Mesodermal cell (in vitro differentiated cells): Measurements from ENCODE around the gene CMIP.

Experiments
- H3K27ac ChIP-seq: 2 replicates; pipeline ENCODE4 v1.7.0; 2013; ENCODE audit warnings: mild to moderate bottlenecking, low read depth, low read length, moderate library complexity; ENCODE audit not compliant: severe bottlenecking
- H3K36me3 ChIP-seq: 2 replicates; pipeline ENCODE4 v1.7.1; 2013; ENCODE audit warnings: mild to moderate bottlenecking, low read length, moderate library complexity; ENCODE audit not compliant: control insufficient read depth, insufficient read depth
- H3K4me1 ChIP-seq: one replicate; pipeline ENCODE4 v1.7.1; 2013; ENCODE audit warnings: mild to moderate bottlenecking, low read length; ENCODE audit not compliant: insufficient read depth, control insufficient read depth, poor library complexity, severe bottlenecking
- H3K4me3 ChIP-seq: 2 replicates; pipeline ENCODE4 v1.7.0; 2013; ENCODE audit warnings: low read length, control low read depth, mild to moderate bottlenecking; ENCODE audit not compliant: insufficient read depth, poor library complexity, severe bottlenecking; ENCODE audit errors: extremely low read depth
- H3K9me3 ChIP-seq: 2 replicates; pipeline ENCODE4 v1.7.1; 2013; ENCODE audit warnings: mild to moderate bottlenecking, low read length, moderate library complexity; ENCODE audit not compliant: control insufficient read depth
- WGBS, 2 experiments: methylation state at CpG; one replicate each; pipeline ENCODE4 v1.1.5; 2013; ENCODE audit warnings: missing lambda C conversion rate in 2 of 2; ENCODE audit not compliant: insufficient coverage in 2 of 2; 5-methylcytosine and 5-hydroxymethylcytosine counted together

CMIP gene

DNA sequence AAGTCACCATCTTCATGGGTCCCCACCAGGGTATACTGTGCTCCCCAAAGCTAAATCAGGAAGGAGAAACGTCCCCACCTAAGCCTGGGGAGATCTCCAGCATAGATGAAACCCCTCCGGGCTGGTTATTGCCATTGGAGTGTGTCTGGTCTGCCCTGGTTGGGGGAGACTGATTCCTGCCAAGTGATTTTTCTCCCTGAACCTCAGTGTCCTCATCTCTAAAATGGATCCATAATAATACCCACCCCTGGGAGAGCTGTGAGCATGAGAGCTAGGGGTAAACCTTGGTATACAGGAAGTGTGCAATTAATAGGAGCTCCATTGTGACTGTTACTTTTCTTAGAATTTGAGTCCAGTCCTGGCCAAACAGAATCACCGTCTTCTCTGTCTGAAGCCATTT, 111.1 kb downstream of the CMIP start:
- Histone ChIP-seq H3K4me3 (no peak overlapping the region), H3K36me3 (peaks cover 10% of the 10 kb centered on the region), H3K9me3 (no peaks in the 10 kb centered on the region), H3K27ac (no peak overlapping the region), H3K4me1 (peaks cover 19% of the 10 kb centered on the region)
- WGBS, 2 experiments = 94 to 100% methylated on average over 1 to 3 of the region's 3 CpGs

DNA sequence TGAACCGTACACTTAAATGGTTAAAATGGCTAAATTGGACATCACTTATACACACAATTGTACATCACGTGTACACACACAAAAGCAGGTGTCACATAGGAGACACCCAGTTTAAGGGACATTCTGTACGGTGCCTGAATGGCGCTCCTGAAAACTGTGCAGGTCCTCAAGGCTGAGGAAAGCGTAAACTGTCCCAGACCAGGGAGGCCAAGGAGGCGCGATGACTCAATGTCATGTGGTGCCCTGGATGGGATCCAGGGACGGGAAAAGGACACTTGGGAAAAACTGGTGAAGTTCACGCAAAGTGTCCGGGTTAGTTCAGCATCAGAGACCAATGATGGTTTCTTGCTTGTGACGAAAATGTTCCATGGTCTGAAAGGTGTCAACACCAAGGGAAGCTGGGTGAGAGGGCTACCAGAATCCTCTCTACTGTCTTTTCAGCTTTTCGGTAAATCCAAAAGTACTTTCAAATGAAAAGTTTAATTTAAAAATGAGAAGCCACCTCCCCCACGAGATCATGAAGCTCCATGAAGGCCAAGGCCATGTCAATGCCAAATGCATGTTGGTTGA, 112.2 kb downstream of the CMIP start:
- Histone ChIP-seq H3K4me3 (no peak overlapping the region), H3K9me3 (no peaks in the 10 kb centered on the region)
- 96 to 100% methylated on average over 8 to 11 of the region's 13 CpGs for WGBS, 2 experiments

DNA sequence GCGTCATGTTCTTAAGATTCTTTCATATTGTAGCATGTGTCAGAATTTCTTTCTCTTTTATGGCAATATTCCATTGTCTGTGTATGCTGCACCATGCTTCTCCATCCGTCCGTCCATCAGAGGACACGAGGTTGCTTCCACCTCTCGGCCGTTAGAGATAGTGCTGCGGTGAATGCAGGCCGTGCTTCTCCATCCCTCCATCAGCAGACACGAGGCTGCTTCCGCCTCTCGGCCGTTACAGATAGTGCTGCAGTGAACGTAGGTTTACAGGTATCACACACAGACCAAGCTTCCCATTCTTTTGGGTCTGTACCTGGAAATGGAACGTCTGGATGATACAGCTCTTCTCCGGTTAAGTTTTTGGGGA, 113.5 kb downstream of the CMIP start:
- Histone ChIP-seq H3K4me3 (no peak overlapping the region), H3K36me3 (peaks cover 10% of the 10 kb centered on the region), H3K27ac (no peak overlapping the region), H3K9me3 (no peaks in the 10 kb centered on the region), H3K4me1 (peaks cover 2% of the 10 kb centered on the region)
- WGBS, 2 experiments = 93 to 96% methylated on average over 12 to 14 of the region's 15 CpGs

More for the DNA sequence above, 112.2 kb downstream of the CMIP start:
- peaks cover 7% of the 10 kb centered on the region for H3K4me1 ChIP-seq
- H3K36me3 ChIP-seq = peaks cover 10% of the 10 kb centered on the region
- no peak overlapping the region for H3K27ac ChIP-seq

DNA sequence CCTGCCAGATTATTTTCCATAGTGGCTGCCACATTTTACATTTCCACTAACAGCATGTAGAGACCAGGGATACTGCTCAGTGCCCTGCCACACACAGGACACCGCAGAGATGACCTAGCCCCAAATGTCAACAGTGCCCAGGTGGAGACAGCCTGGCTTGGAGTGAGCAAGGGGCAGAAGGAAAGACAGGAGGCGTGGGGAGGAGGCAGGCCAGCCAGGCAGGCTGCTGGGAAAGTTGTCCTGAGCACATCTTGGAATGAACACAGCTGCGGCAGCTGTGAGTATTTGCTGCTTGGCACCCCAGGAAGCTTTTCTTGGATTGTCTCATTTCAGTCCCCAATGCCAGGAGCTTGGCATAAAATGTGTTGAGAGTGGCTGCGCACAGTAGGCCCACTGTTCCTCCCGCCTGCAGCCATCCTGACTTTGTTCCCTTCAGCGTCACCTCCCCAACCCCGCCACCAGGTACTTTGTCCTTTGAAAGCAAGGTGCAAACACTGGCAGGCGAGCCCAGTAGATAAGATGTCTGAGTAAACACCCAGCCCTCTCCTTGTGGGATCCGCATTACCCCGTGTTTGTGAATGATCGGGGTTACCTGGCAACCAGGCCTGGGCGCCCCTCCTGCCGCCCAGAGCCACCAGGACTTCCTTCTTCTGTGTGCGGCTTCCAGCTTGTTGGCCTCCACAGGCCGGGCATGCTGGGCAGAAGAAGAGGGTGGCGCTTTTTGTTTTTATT, 114.0 kb downstream of the CMIP start:
- Histone ChIP-seq H3K9me3 (no peaks in the 10 kb centered on the region), H3K36me3 (peaks cover 10% of the 10 kb centered on the region), H3K4me3 (no peak overlapping the region), H3K4me1 (no peaks in the 10 kb centered on the region), H3K27ac (no peak overlapping the region)
- WGBS, 2 experiments = 89 to 90% methylated on average over 14 to 15 of the region's 16 CpGs

DNA sequence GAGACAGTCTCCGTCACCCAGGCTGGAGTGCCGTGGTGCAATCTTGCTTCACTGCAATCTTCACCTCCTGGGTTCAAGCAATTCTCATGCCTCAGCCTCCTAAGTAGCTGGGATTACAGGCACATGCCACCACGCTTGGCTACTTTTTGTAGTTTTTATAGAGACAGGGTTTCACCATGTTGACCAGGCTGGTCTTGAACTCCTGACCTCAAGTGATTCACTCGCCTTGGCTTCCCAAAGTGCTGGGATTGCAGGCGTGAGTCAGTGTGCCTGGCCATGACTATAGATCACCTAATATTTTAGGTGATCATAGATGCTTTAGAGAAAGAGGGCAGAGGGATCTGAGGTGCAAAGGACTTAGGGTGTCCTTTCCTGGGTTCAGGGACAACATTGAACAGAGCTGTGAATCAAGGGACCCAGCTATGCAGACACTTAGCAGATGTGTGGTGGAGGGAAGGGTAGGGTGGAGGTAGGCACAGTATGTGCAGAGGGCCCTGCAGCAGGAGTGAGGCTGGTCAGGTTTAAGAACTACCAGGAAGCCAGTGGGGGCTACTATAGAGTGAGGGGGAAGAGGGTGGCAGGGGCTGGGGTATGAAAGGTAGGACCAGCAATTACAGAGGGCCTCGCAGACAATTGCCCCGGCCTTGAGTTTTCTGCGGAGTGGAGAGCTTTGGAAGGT, 116.5 kb downstream of the CMIP start:
- H3K9me3 ChIP-seq = no peaks in the 10 kb centered on the region
- 100% methylated on average over 8 of the region's 8 CpGs for WGBS, 2 experiments
- H3K27ac ChIP-seq = no peak overlapping the region
- H3K36me3 ChIP-seq = peaks cover 14% of the 10 kb centered on the region
- H3K4me1 ChIP-seq = no peaks in the 10 kb centered on the region
- no peak overlapping the region for H3K4me3 ChIP-seq

DNA sequence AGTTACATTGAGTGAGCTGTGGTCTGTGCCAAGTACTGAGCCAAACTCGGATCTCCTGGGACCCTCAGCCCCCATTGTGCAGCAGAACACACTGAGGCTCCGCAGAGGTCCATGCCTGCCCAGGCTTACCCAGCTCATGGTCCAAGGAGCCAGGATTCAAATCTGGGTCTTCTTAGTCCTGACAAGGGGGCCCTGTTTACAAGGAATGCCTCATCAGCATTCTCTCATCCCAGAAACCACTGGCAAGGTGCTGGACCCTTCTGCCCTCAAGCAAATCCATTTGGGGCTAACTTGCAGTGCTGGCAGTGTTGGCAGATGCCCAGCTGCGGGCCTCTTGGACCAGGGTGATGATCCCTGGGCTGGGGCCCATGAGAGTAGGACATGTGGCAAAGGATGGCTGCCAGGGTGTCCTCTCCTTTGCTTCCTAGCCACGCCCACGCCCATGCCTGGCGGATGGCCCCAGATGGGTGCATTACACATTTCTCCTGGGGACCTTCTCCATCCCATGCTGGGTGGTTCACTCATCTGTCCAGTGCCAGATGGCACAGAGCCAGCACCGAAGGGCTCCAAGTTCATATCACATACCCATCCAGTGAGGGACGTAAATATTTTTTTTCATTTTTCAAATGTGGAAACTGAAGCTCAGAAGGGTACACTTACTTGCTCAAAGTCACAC, 117.7 kb downstream of the CMIP start:
- Histone ChIP-seq H3K27ac (no peak overlapping the region), H3K4me3 (no peak overlapping the region), H3K9me3 (no peaks in the 10 kb centered on the region), H3K4me1 (no peaks in the 10 kb centered on the region), H3K36me3 (peaks cover 7% of the 10 kb centered on the region)
- 95 to 97% methylated on average over 7 of the region's 8 CpGs for WGBS, 2 experiments

DNA sequence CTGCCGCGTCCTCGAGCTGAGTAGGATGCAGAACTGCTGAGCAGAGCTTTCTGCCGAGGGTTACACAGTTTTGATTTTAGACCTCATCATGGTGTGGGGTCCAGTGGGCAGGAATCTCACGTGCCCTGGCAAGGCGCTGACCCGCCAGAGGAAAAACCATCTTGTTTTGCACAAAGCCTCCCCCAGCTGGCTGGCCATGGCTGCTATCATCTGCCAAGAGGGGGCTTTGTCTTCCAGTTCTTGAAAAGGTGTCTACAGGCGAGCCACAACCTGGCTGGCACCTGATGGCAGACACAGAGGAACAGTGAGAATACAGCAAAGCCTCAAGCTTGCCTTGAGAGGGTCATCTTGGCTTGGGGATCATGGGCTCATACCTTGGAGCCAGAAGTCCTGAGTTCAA, 118.3 kb downstream of the CMIP start:
- no peak overlapping the region for H3K27ac ChIP-seq
- 92 to 98% methylated on average over 6 to 8 of the region's 8 CpGs for WGBS, 2 experiments
- H3K4me3 ChIP-seq = no peak overlapping the region
- H3K4me1 ChIP-seq = no peaks in the 10 kb centered on the region
- H3K36me3 ChIP-seq = peaks cover 7% of the 10 kb centered on the region
- H3K9me3 ChIP-seq = no peaks in the 10 kb centered on the region

DNA sequence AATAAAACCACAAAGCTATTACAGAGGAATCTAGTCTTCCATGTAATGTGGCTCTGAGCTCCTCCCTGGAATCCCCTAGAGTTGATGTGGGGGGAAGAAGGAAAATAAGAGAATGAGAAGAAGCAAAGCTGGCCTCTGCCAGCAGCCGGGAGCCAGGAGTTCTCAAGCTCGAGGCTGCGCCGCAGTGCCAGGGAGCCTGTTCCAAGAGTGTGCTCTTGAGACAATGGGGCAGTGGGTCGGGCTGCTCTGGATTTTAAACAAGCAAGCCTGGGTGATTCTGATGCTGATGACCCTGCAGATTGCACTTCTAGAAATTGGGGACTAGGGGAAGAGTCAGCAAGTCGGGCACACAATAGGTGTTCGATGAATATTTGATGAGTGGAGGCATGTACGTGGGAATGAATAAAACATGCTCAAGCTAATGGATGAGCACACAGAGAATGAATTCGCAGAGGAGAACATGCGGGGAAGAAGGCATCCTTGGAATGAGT, 119.9 kb downstream of the CMIP start:
- H3K9me3 ChIP-seq = no peaks in the 10 kb centered on the region
- 90 to 94% methylated on average over 10 of the region's 10 CpGs for WGBS, 2 experiments
- peaks cover 5% of the 10 kb centered on the region for H3K4me1 ChIP-seq
- H3K36me3 ChIP-seq = peaks cover 5% of the 10 kb centered on the region
- H3K4me3 ChIP-seq = no peak overlapping the region
- H3K27ac ChIP-seq = no peak overlapping the region

DNA sequence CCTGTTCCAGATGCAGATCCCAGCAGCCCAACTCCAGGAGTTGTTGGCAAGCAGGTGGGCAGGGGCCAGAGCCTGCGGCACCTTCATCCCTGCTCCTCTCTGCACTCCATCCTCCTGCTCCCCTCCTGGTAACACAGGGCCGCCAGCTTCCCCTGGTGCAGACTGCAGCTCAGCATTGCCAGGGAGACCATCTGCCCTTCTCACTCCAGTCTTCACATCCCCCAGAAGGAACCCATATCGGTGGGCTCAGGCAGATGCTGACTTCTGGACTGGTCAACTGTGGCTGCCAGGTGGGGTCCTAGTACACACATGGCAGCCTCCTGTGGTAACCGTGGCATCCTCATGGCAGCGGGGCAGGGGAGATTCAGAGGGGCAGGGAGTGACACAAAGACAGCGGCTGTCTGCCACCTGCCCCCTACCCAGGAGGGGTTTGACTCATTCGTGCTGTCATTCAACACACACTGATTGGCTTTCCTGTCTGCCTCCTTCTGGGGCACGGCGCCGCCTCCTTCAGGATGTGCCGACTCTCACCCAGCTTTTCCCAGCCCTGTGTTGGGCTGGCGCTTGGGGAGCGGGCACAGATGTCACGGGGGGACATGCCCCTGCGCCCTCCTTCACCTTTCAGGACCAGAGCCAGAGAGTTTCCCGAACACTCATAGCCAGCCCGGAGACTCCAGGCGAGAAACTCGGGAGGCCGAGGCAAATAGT, 120.9 kb downstream of the CMIP start:
- Histone ChIP-seq H3K27ac (no peak overlapping the region), H3K36me3 (peaks cover 5% of the 10 kb centered on the region), H3K4me3 (no peak overlapping the region), H3K9me3 (no peaks in the 10 kb centered on the region), H3K4me1 (peaks cover 8% of the 10 kb centered on the region)
- WGBS, 2 experiments = 76 to 77% methylated on average over 20 of the region's 20 CpGs
